CD4-positive, alpha-beta T cell (primary cell): ENCODE results near the gene CHID1. TPM values are rescaled to one million over a fixed set of nuclear protein-coding genes. Genes with fewer than 3 reads are reported as not detected.

Experiments used
- ATAC-seq: fragments of 200-7000 bp; cut with Tn5 transposase; one replicate; pipeline ENCODE4 v1.10.0; 2022; ENCODE audit warnings: mild to moderate bottlenecking; ENCODE audit not compliant: poor library complexity
- CTCF ChIA-PET: fragments of 350-600 bp; sonication (Branson Sonifier 250); formaldehyde crosslinking; loops from one replicate; lab custom pipeline; 2021; ENCODE audit warnings: antibody characterized with exemption, inconsistent platforms; lab: Charles Lee
- POLR2A ChIA-PET: fragments of 350-600 bp; sonication (Branson Sonifier 250); formaldehyde crosslinking; loops from one replicate; lab custom pipeline; 2021; ENCODE audit warnings: antibody characterized with exemption, inconsistent platforms; lab: Charles Lee
- DNase-seq, 14 experiments: peaks; one replicate each; pipeline ENCODE4 v3.0.0-alpha.2; 2013 to 2020; ENCODE audit warnings: mixed read lengths in 2 of 14
- H3K27ac ChIP-seq, 2 donors: one replicate each; pipeline versions ENCODE4 v1.5.1 to v1.7.0; 2013; ENCODE audit warnings: low read length in 2 of 2, low read depth in 1 of 2, mild to moderate bottlenecking in 1 of 2
- H3K27me3 ChIP-seq, 2 experiments: 1 replicate in 1 of 2; 2 replicates in 1 of 2; pipeline versions ENCODE4 v1.6.1 to v1.7.0; 2013; ENCODE audit warnings: low read length in 2 of 2, control low read depth in 1 of 2, mild to moderate bottlenecking in 1 of 2, moderate library complexity in 1 of 2; ENCODE audit not compliant: insufficient read depth in 2 of 2, control insufficient read depth in 1 of 2
- H3K36me3 ChIP-seq: one replicate; pipeline ENCODE4 v1.6.1; 2013; ENCODE audit warnings: low read length, control low read depth; ENCODE audit not compliant: insufficient read depth
- H3K4me1 ChIP-seq: one replicate; pipeline ENCODE4 v1.6.1; 2013; ENCODE audit warnings: low read length, control low read depth; ENCODE audit not compliant: insufficient read depth
- H3K4me3 ChIP-seq: one replicate; pipeline ENCODE4 v1.5.1; 2013; ENCODE audit warnings: mild to moderate bottlenecking, low read length, moderate library complexity
- H3K9me3 ChIP-seq, 2 experiments: 1 replicate in 1 of 2; 2 replicates in 1 of 2; pipeline versions ENCODE4 v1.6.1 to v1.7.0; 2013; ENCODE audit warnings: low read length in 2 of 2, mild to moderate bottlenecking in 2 of 2, control low read depth in 1 of 2, moderate library complexity in 1 of 2; ENCODE audit not compliant: control insufficient read depth in 1 of 2, insufficient read depth in 1 of 2
- H3K27ac Mint-ChIP-seq: one replicate; pipeline ENCODE4 v1.8.0; 2020; ENCODE audit warnings: mixed read lengths
- H3K27me3 Mint-ChIP-seq: one replicate; pipeline ENCODE4 v1.8.0; 2021; ENCODE audit warnings: mixed read lengths
- H3K36me3 Mint-ChIP-seq: one replicate; pipeline ENCODE4 v1.8.0; 2021; ENCODE audit warnings: low read depth, mixed read lengths
- H3K4me1 Mint-ChIP-seq: one replicate; pipeline ENCODE4 v1.8.0; 2021; ENCODE audit warnings: low read depth, mixed read lengths
- H3K4me3 Mint-ChIP-seq: one replicate; pipeline ENCODE4 v1.8.0; 2020; ENCODE audit warnings: mild to moderate bottlenecking, mixed read lengths
- H3K9me3 Mint-ChIP-seq: one replicate; pipeline ENCODE4 v1.8.0; 2020; ENCODE audit warnings: mixed read lengths
- CTCF ChIP-seq: fragments of 200-600 bp; IDR thresholded peaks from one replicate; pipeline ENCODE4 v1.8.0; 2022; ENCODE audit warnings: antibody characterized with exemption, mild to moderate bottlenecking
- intact Hi-C, 2 experiments: fragments of 100-400 bp; cut with DNase I in 1 of 2; cut with micrococcal nuclease in 1 of 2; formaldehyde crosslinking; loops; one replicate each; pipeline versions ENCODE4 v1.15.1 to v1.9.0; 2023 to 2025; cut with DNase I, micrococcal nuclease
- total RNA-seq, 174 experiments: library from RNA in 2 of 174; stranded (reverse) in 2 of 174; gene quantifications; one replicate each; pipeline ENCODE4 v1.2.3 and lab custom pipeline; 2021 to 2026

Gene CHID1
- total RNA-seq, 2 experiments from 2014 or later = 17.1 to 22.8 TPM

GRCh38 chr11:833114-833791 lies 77.4 kb downstream of the CHID1 start:
- Histone ChIP-seq H3K9me3 (peaks cover 0 to 30% of the 10 kb centered on the region in 2 experiments), H3K36me3 (peaks cover 6% of the 10 kb centered on the region), H3K27ac (no peak overlapping the region), H3K4me1 (peaks cover 63% of the 10 kb centered on the region), H3K27me3 (peaks cover 35 to 43% of the 10 kb centered on the region in 2 experiments), H3K4me3 (peak overlapping the region; percentile 34)
- TF ChIP-seq CTCF = no peak
- H3K9me3 Mint-ChIP-seq = no peaks in the 10 kb centered on the region
- POLR2A ChIA-PET = interaction anchor here (1.0 to 10.0 kb wide), 4 partner anchors 9 to 24 kb away, joined by 3 to 115 read pairs (median 38); partner anchors contain the start of genes PNPLA2, POLR2L, RPLP2 and TSPAN4
- intact Hi-C loops = no loop called here
- H3K4me1 Mint-ChIP-seq = peaks cover 25% of the 10 kb centered on the region
- peak overlapping the region; percentile 85 for H3K4me3 Mint-ChIP-seq
- H3K27ac Mint-ChIP-seq = no peak overlapping the region
- ATAC-seq (peak; percentile 35), DNase-seq (peak in 5 of 14 experiments; percentile 19 to 72 (median 39))
- H3K27me3 Mint-ChIP-seq = peaks cover 35% of the 10 kb centered on the region
- CTCF ChIA-PET = no interaction called here
- no peaks in the 10 kb centered on the region for H3K36me3 Mint-ChIP-seq

- CTCF ChIA-PET = no interaction called here
- Histone ChIP-seq H3K4me1 (peaks cover 68% of the 10 kb centered on the region), H3K27ac (no peak within 1 kb of the TSS), H3K36me3 (peaks cover 3% of the 10 kb centered on the region), H3K9me3 (peaks cover 0 to 36% of the 10 kb centered on the region in 2 experiments), H3K4me3 (peak within 1 kb of the TSS; percentile 39), H3K27me3 (peaks cover 42 to 50% of the 10 kb centered on the region in 2 experiments)
- POLR2A ChIA-PET = interaction anchor here (1.0 to 10.0 kb wide), 4 partner anchors 10 to 23 kb away, joined by 3 to 115 read pairs (median 38); partner anchors contain the start of genes PNPLA2, POLR2L, RPLP2 and TSPAN4
- Mint-ChIP-seq H3K4me3 (peak within 1 kb of the TSS; percentile 85), H3K36me3 (no peaks in the 10 kb centered on the region), H3K27ac (no peak within 1 kb of the TSS), H3K4me1 (peaks cover 32% of the 10 kb centered on the region), H3K27me3 (peaks cover 41% of the 10 kb centered on the region), H3K9me3 (no peaks in the 10 kb centered on the region)
- DNase-seq = peak in 8 of 14 experiments; percentile 26 to 85 (median 52)
- ATAC-seq = peak; percentile 59
- intact Hi-C loops = no loop called here
- no peak for TF ChIP-seq CTCF
Measured at GRCh38 chr11:832529-833113, 78.0 kb downstream of the CHID1 start, which contains the start of gene CD151. Gene CD151 (plus strand): TSS chr11:832952. CDS start chr11:836070, 3,118 bp downstream.

- Histone ChIP-seq H3K4me1 (peaks cover 73% of the 10 kb centered on the region), H3K27me3 (peaks cover 45 to 53% of the 10 kb centered on the region in 2 experiments), H3K4me3 (peak overlapping the region; percentile 39), H3K36me3 (no peaks in the 10 kb centered on the region), H3K27ac (no peak overlapping the region), H3K9me3 (peaks cover 0 to 36% of the 10 kb centered on the region in 2 experiments)
- H3K4me1 Mint-ChIP-seq = peaks cover 34% of the 10 kb centered on the region
- H3K36me3 Mint-ChIP-seq = no peaks in the 10 kb centered on the region
- no peak for TF ChIP-seq CTCF
- intact Hi-C loops = no loop called here
- ATAC-seq (no peak), DNase-seq (no peak)
- ChIA-PET CTCF (no interaction called here), POLR2A (interaction anchor here (1.0 to 10.0 kb wide), 4 partner anchors 11 to 23 kb away, joined by 3 to 115 read pairs (median 38); partner anchors contain the start of genes PNPLA2, POLR2L, RPLP2 and TSPAN4)
- peaks cover 44% of the 10 kb centered on the region for H3K27me3 Mint-ChIP-seq
- H3K9me3 Mint-ChIP-seq = no peaks in the 10 kb centered on the region
- H3K27ac Mint-ChIP-seq = no peak overlapping the region
- peak overlapping the region; percentile 73 for H3K4me3 Mint-ChIP-seq
Measured at GRCh38 chr11:831961-832528, 78.6 kb downstream of the CHID1 start.
